ENCODE data around the gene BEST4. TPM values are rescaled to one million over a fixed set of nuclear protein-coding genes. Genes with fewer than 3 reads are reported as not detected.
A peak's percentile ranks its signal among the peaks of the same experiment; 100 is the strongest.
"Not testable (repeated sequence)": the region's sequence is repeated elsewhere in the genome, so short reads cannot be mapped to it uniquely, and the experiment has no call there.

BEST4 gene
- total RNA-seq, 4 donors from 2014 or later = 0.21 to 0.98 TPM; not detected in 2

DNA sequence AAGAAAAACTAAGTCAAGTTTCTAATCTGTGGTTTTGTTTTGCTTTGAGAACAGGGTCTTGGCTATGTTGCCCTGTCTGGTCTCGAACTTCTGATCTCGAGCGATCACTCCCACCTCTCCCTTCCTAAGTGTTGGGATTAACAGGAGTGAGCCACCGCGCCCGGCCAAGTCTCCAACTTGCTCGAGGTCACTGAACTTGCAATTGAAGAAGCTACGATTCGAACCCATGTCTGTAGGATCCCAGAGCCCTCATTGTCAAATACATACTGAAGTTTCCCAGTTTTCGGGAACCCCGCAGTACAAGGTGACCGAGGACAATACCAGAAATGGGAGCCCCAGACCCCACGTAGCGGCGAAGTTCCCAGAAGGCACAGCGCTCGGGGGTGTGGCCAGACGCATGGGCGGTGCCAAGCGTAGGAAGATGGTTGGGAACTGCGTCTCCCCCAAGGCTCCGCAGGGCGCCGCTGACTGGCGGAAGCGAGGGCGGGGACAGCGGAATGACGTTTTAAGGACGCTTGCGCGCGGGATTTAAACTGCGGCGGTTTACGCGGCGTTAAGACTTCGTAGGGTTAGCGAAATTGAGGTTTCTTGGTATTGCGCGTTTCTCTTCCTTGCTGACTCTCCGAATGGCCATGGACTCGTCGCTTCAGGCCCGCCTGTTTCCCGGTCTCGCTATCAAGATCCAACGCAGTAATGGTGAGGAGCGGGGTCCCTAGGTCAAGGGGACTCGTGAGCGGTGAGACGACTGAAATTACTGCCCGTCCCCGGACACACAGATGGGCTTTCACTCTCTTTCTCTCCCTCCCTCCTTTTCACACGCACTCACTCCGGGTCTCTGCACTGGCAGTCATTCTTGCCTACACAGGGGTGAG lies 48.4 kb downstream of the BEST4 start, which contains the start of gene KIF2C:
Gene KIF2C, plus strand, starts transcription at position 531 of the 872 bp plus-strand sequence. Its CDS starts 96 bp downstream, at position 627.
- 0 to 2% methylated on average over 37 to 43 of the region's 57 CpGs for WGBS, 2 donors
- TF ChIP-seq, protein P1, sequence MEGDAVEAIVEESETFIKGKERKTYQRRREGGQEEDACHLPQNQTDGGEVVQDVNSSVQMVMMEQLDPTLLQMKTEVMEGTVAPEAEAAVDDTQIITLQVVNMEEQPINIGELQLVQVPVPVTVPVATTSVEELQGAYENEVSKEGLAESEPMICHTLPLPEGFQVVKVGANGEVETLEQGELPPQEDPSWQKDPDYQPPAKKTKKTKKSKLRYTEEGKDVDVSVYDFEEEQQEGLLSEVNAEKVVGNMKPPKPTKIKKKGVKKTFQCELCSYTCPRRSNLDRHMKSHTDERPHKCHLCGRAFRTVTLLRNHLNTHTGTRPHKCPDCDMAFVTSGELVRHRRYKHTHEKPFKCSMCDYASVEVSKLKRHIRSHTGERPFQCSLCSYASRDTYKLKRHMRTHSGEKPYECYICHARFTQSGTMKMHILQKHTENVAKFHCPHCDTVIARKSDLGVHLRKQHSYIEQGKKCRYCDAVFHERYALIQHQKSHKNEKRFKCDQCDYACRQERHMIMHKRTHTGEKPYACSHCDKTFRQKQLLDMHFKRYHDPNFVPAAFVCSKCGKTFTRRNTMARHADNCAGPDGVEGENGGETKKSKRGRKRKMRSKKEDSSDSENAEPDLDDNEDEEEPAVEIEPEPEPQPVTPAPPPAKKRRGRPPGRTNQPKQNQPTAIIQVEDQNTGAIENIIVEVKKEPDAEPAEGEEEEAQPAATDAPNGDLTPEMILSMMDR (IDR thresholded peaks at IDR 0.05) = peak in 1 of 5 experiments; percentile 45
- TF ChIP-seq POLR2A (IDR thresholded peaks at IDR 0.05) (peak; percentile 21 to 80), EP300 (IDR thresholded peaks at IDR 0.05) (peak; percentile 94 to 98)
- Histone ChIP-seq H3K9me3 (no peaks in the 10 kb centered on the region), H3K4me3 (peak within 1 kb of the TSS; percentile 45 to 66 (median 60)), H3K36me3 (no peaks in the 10 kb centered on the region), H3K27ac (peak within 1 kb of the TSS; percentile 83 to 95 (median 91)), H3K27me3 (no peaks in the 10 kb centered on the region), H3K4me1 (peaks cover 0 to 9% (median 3%) of the 10 kb centered on the region in 4 donors)
- DNase-seq (ENCODE audit: low spot score in 2 of 2) = peak; percentile 94 to 95

DNA sequence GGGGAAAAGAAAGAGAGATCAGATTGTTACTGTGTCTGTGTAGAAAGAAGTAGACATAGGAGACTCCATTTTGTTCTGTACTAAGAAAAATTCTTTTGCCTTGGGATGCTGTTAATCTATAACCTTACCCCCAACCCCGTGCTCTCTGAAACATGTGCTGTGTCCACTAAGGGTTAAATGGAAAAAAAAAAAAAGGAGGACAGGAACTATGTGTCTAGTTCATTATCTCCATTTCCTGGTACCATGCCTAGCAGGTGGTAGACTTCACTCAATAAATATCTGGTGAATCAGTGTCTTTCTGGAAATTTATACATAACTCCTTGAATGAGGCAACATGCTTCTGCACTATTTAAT lies 49.0 kb downstream of the BEST4 start:
- H3K27me3 ChIP-seq = not testable (repeated sequence)

DNA sequence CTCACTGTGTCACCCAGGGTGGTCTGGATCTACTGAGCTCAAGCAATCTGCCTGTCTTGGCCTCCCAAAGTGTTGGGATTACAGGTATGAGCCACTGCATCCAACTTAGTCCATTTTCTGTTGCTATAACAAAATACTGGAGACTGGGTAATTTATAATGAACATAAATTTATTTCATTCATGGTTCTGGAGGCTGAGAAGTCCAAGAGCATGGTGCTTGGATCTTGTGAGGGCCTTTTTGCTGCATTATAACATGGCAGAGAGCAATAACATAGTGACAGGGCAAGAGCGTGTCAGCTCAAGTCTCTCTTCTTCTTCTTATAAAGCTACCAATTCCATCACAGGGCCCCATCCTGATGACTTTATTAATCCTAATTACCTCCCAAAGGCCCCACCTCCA lies 52.0 kb downstream of the BEST4 start:
- WGBS, 2 donors = 85 to 96% methylated on average over 1 of the region's 1 CpG
- TF ChIP-seq POLR2A (IDR thresholded peaks at IDR 0.05) (no peak), EP300 (IDR thresholded peaks at IDR 0.05) (no peak)
- TF ChIP-seq, protein P1 (IDR thresholded peaks at IDR 0.05) = no peak

More for the DNA sequence above, 49.0 kb downstream of the BEST4 start:
- peak overlapping the region; percentile 45 to 66 (median 60) for H3K4me3 ChIP-seq
- DNase-seq (ENCODE audit: low spot score in 2 of 2); H3K9me3 ChIP-seq; H3K36me3 ChIP-seq; H3K4me1 ChIP-seq: not testable (repeated sequence)
- WGBS, 2 donors = 88 to 92% methylated on average over 1 of the region's 1 CpG
- peak overlapping the region; percentile 83 to 95 (median 91) for H3K27ac ChIP-seq

DNA sequence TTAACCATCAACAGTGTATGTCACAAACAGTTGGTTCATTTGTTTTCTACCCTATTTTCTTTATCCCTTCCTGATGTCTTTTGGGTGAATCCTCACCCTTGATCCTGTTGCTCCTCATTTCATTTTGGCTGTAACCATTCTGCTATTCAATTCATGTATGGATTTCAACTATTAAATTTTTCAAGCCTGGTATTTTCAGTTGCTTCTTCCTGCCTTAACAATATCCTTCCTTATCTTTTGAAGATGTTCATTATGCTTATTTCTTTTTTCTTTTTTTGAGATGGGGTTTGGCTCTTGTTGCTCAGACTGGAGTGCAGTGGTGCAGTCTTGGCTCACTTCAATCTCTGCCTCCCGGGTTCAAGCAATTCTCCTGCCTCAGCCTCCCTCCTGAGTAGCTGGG lies 54.2 kb downstream of the BEST4 start:
- 74 to 85% methylated on average over 1 of the region's 1 CpG for WGBS, 2 donors

More for the DNA sequence above, 52.0 kb downstream of the BEST4 start:
- H3K36me3 ChIP-seq = no peaks in the 10 kb centered on the region
- H3K27ac ChIP-seq = no peak overlapping the region
- H3K9me3 ChIP-seq = no peaks in the 10 kb centered on the region
- peaks cover 0 to 9% (median 7%) of the 10 kb centered on the region in 4 donors for H3K4me1 ChIP-seq
- H3K4me3 ChIP-seq = no peak overlapping the region
- H3K27me3 ChIP-seq = no peaks in the 10 kb centered on the region
- DNase-seq (ENCODE audit: low spot score in 2 of 2) = no peak

More for the DNA sequence above, 54.2 kb downstream of the BEST4 start:
- Histone ChIP-seq H3K4me3 (no peak overlapping the region), H3K27ac (peak overlapping the region in 2 of 4 donors; percentile 15 to 26), H3K36me3 (no peaks in the 10 kb centered on the region), H3K9me3 (no peaks in the 10 kb centered on the region), H3K4me1 (peaks cover 0 to 21% (median 15%) of the 10 kb centered on the region in 4 donors), H3K27me3 (no peaks in the 10 kb centered on the region)
- DNase-seq (ENCODE audit: low spot score in 2 of 2) = no peak
- TF ChIP-seq, protein P1 (IDR thresholded peaks at IDR 0.05) = no peak
- TF ChIP-seq EP300 (IDR thresholded peaks at IDR 0.05) (no peak), POLR2A (IDR thresholded peaks at IDR 0.05) (no peak)

Small RNA genes lying within 50 kb of the gene (small RNA-seq; reads per million reads assigned to genes)
- gene SNORD38A (841 reads per million, percentile 98 among the genes with 10 or more reads in this experiment), gene SNORD38B (not detected), gene SNORD46 (1,903 reads per million, percentile 99 among the genes with 10 or more reads in this experiment), gene SNORD55 (not detected)

Other genes with a start within 250 kb of the BEST4 start
- 10 to 100 TPM in 2 of 4 donors, 1 to 10 TPM in 2; 7.2 to 10.5 (median 9.5) TPM for gene TMEM53, start 113.7 kb downstream of the BEST4 start, total RNA-seq
- gene ARMH1, start 113.5 kb downstream of the BEST4 start, total RNA-seq = 1 to 10 TPM in 3 of 4 donors, under 1 TPM in 1; 0.66 to 7.1 (median 2.9) TPM
- gene RNU5D-1, start 57.0 kb downstream of the BEST4 start, total RNA-seq = not detected
- 1 to 10 TPM in 2 of 4 donors, under 1 TPM in 1, not detected in 1; 0.63 to 3.3 (median 2.7) TPM for gene KIF2C, start 48.3 kb downstream of the BEST4 start, total RNA-seq
- 1,000 to 10,000 TPM; 2,048 to 2,345 (median 2,235) TPM for gene RPS8, start 12.6 kb downstream of the BEST4 start, total RNA-seq
- gene PLK3, start 12.2 kb upstream of the BEST4 start, total RNA-seq = 10 to 100 TPM; 10.6 to 29.3 (median 26.3) TPM
- gene DYNLT4, start 19.2 kb upstream of the BEST4 start, total RNA-seq = 1 to 10 TPM in 2 of 4 donors, not detected in 2; 2.5 to 3.3 TPM
- 10 to 100 TPM; 14.9 to 50.0 (median 25.5) TPM for gene BTBD19, start 20.4 kb upstream of the BEST4 start, total RNA-seq
- gene PTCH2, start 55.1 kb upstream of the BEST4 start, total RNA-seq = 10 to 100 TPM in 2 of 4 donors, 1 to 10 TPM in 2; 6.6 to 13.4 (median 9.9) TPM
- gene EIF2B3, start 198.4 kb upstream of the BEST4 start, total RNA-seq = 10 to 100 TPM; 13.1 to 42.0 (median 26.5) TPM
- 10 to 100 TPM; 40.4 to 51.6 (median 46.4) TPM for gene HECTD3, start 223.2 kb upstream of the BEST4 start, total RNA-seq
- 10 to 100 TPM; 53.1 to 95.1 (median 62.1) TPM for gene UROD, start 224.1 kb upstream of the BEST4 start, total RNA-seq